Endothelial cell of umbilical vein (primary cell): ENCODE measurements around the gene TENT5C. TPM values are rescaled to one million over a fixed set of nuclear protein-coding genes. Genes with fewer than 3 reads are reported as not detected.

Source experiments
- BruUV-seq: library from RNA; stranded (reverse); fragments of 400-500 nt; replicated peaks from 2 replicates; lab custom pipeline; 2021; lab: Mats Ljungman, UMichigan
- CTCF ChIA-PET: fragments of 300-600, 350-600 bp; sonication (Branson Sonifier 250); formaldehyde crosslinking; loops from one replicate; lab custom pipeline; 2021; ENCODE audit warnings: antibody characterized with exemption, inconsistent platforms; lab: Charles Lee
- POLR2A ChIA-PET: fragments of 300-600, 350-600 bp; sonication (Branson Sonifier 250); formaldehyde crosslinking; loops from one replicate; lab custom pipeline; 2021; ENCODE audit warnings: antibody characterized with exemption, inconsistent platforms; lab: Charles Lee
- DNase-seq: peaks from one replicate; pipeline ENCODE4 v3.0.0-alpha.2; 2011; ENCODE audit warnings: low read depth, low spot score
- FAIRE-seq: peaks from 2 replicates; lab custom pipeline; 2011; peaks lifted over from hg19 to GRCh38; lab: Jason Lieb, UNC
- H2AFZ ChIP-seq: 2 replicates; pipeline ENCODE4 v1.6.0; 2012; ENCODE audit warnings: low read depth, low read length, control low read depth, inconsistent platforms
- H3K27ac ChIP-seq: 2 replicates; pipeline ENCODE4 v1.5.1; 2011; ENCODE audit warnings: low read depth, mild to moderate bottlenecking, control low read depth, low read length, moderate library complexity; ENCODE audit not compliant: insufficient read depth
- H3K27me3 ChIP-seq, 2 experiments: 2 replicates each; pipeline versions ENCODE4 v1.6.0 to v1.6.1; 2011; ENCODE audit warnings: low read length in 2 of 2, mixed read lengths in 1 of 2; ENCODE audit not compliant: control insufficient read depth in 2 of 2, insufficient read depth in 2 of 2
- H3K36me3 ChIP-seq, 2 experiments: 2 replicates in 1 of 2; 3 replicates in 1 of 2; pipeline ENCODE4 v1.5.1; 2011; ENCODE audit warnings: low read length in 2 of 2, mild to moderate bottlenecking in 1 of 2, moderate library complexity in 1 of 2; ENCODE audit not compliant: control insufficient read depth in 2 of 2, insufficient read depth in 2 of 2; ENCODE audit errors: extremely low read depth in 1 of 2
- H3K4me1 ChIP-seq: 3 replicates; pipeline ENCODE4 v1.5.1; 2011; ENCODE audit warnings: mild to moderate bottlenecking, low read length; ENCODE audit not compliant: control insufficient read depth, insufficient read depth; ENCODE audit errors: extremely low read depth
- H3K4me2 ChIP-seq: 2 replicates; pipeline ENCODE4 v1.6.1; 2011; ENCODE audit warnings: low read length, control low read depth, mixed read lengths; ENCODE audit not compliant: insufficient read depth
- H3K4me3 ChIP-seq, 3 experiments: fragments of 200-600 bp in 1 of 3; sonication (generic), shearing (Covaris generic) in 1 of 3; replicated peaks in 1 of 3; 2 replicates each; pipeline ENCODE4 v1.5.1; 2011 to 2016; ENCODE audit warnings: control low read depth in 3 of 3, low read length in 3 of 3, mild to moderate bottlenecking in 2 of 3, inconsistent platforms in 1 of 3, low read depth in 1 of 3, moderate library complexity in 1 of 3; ENCODE audit not compliant: insufficient read depth in 1 of 3
- H3K79me2 ChIP-seq: 2 replicates; pipeline ENCODE4 v1.6.0; 2012; ENCODE audit warnings: low read length, inconsistent platforms; ENCODE audit not compliant: control insufficient read depth, insufficient read depth
- H3K9ac ChIP-seq: replicated peaks from 2 replicates; pipeline ENCODE3; 2011; ENCODE audit warnings: low read length, control low read depth; ENCODE audit not compliant: insufficient read depth; ENCODE audit errors: extremely low read depth
- H3K9me1 ChIP-seq: replicated peaks from 3 replicates; pipeline ENCODE4 v1.6.0; 2011; ENCODE audit warnings: mild to moderate bottlenecking, low read length; ENCODE audit not compliant: control insufficient read depth, insufficient read depth; ENCODE audit errors: extremely low read depth
- H3K9me3 ChIP-seq: replicated peaks from 2 replicates; pipeline ENCODE4 v1.5.1; 2012; ENCODE audit warnings: low read length, inconsistent platforms; ENCODE audit not compliant: control insufficient read depth, insufficient read depth
- H4K20me1 ChIP-seq: replicated peaks from 2 replicates; pipeline ENCODE3; 2011; ENCODE audit warnings: mild to moderate bottlenecking, low read length; ENCODE audit not compliant: control insufficient read depth, insufficient read depth; ENCODE audit errors: extremely low read depth
- EZH2 ChIP-seq: IDR thresholded peaks from 2 replicates; pipeline ENCODE4 v1.6.1; 2012; ENCODE audit warnings: borderline replicate concordance, low read depth, mild to moderate bottlenecking, moderate library complexity, low read length, inconsistent platforms; ENCODE audit not compliant: severe bottlenecking
- FOS ChIP-seq: IDR thresholded peaks from 2 replicates; pipeline ENCODE4 v1.6.1; 2011; ENCODE audit warnings: mild to moderate bottlenecking, low read length, moderate library complexity, borderline replicate concordance; ENCODE audit not compliant: insufficient read depth
- GATA2 ChIP-seq: IDR thresholded peaks from 2 replicates; pipeline ENCODE4 v1.7.0; 2011; ENCODE audit warnings: low read depth, mild to moderate bottlenecking, moderate library complexity, mixed read lengths, low read length; ENCODE audit not compliant: insufficient read length, insufficient read depth
- JUN ChIP-seq: IDR thresholded peaks from 2 replicates; pipeline ENCODE4 v1.6.1; 2011; ENCODE audit warnings: borderline replicate concordance, low read depth; ENCODE audit not compliant: insufficient read length, insufficient read depth
- MYC ChIP-seq: IDR thresholded peaks from one replicate; pipeline ENCODE4 v1.6.1; 2011; ENCODE audit warnings: mild to moderate bottlenecking, low read depth, low read length
- POLR2A ChIP-seq: IDR thresholded peaks from 2 replicates; pipeline ENCODE4 v1.6.1; 2012; ENCODE audit warnings: low read depth, mild to moderate bottlenecking, control low read depth, low read length
- POLR2AphosphoS5 ChIP-seq: IDR thresholded peaks from 2 replicates; pipeline ENCODE4 v1.6.1; 2012; ENCODE audit warnings: low read depth, mild to moderate bottlenecking, control low read depth, low read length, moderate library complexity; ENCODE audit not compliant: insufficient read depth
- dilution Hi-C: fragments of 300-500 bp; cut with MboI; formaldehyde crosslinking; loops from one replicate; pipeline ENCODE4 v1.15.0; 2019; ENCODE audit warnings: low sequenced_read_pairs; ENCODE audit not compliant: extremely low pct_ligation_motif_present
- intact Hi-C: fragments of 100-400 bp; cut with micrococcal nuclease; formaldehyde crosslinking; loops from one replicate; pipeline ENCODE4 v1.10.0; 2022
- polyA plus RNA-seq, 4 experiments: library from polyadenylated mRNA; depleted of rRNA in 3 of 4; stranded (reverse) in 3 of 4; unstranded in 1 of 4; fragments of >200 nt; gene quantifications; 2 replicates each; pipeline versions ENCODE4 v1.2.1 to v1.2.3, GENCODE V29; 2011 to 2012; ENCODE audit warnings: missing spikeins in 1 of 4
- total RNA-seq: library from RNA; stranded (reverse); gene quantifications from 2 replicates; pipeline ENCODE4 v1.2.3, GENCODE V29; 2021
- TF ChIP-seq, protein P1 (sequence below): IDR thresholded peaks from 2 replicates; pipeline ENCODE4 v1.6.1; 2011; ENCODE audit not compliant: insufficient read depth, insufficient read length
- TF ChIP-seq, protein P2 (sequence below), 2 donors: IDR thresholded peaks; 1 replicate in 1 of 2; 2 replicates in 1 of 2; pipeline ENCODE4 v1.5.1; 2011; ENCODE audit warnings: low read length in 2 of 2, mild to moderate bottlenecking in 2 of 2, moderate library complexity in 2 of 2, control low read depth in 1 of 2, inconsistent platforms in 1 of 2, low read depth in 1 of 2; ENCODE audit not compliant: insufficient read depth in 1 of 2; ENCODE audit errors: extremely low read depth in 1 of 2

Gene TENT5C
- total and polyA plus RNA-seq, 2 donors (not counting 3 experiments of a cell fraction or from before 2014, with no cell fraction given): 0.06 to 0.22 TPM

DNA sequence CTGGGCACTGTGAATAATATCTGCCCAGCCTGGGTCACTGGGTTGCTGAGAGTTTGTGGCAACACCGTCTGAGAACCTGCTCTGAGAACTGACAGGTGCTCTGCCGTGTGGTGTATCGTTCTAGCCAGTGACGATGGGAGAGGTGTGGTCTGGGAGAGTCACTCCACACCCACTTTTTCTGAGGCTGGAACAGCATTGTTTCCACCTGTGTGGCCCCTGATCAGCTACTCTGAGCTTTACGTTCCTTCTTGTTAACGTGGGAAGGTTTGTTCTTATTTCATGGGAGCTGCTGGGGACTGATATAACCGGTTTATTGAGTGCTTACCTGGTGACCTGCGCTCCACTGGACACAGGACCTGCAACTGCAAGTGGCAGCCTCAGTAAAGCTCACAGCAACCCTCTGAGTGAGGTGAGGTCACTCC, 34.8 kb upstream of the TENT5C start:
- ChIA-PET POLR2A (no interaction called here), CTCF (interaction anchor here (0.7 to 1.7 kb wide), 2 partner anchors 22 to 182 kb away, joined by 3 to 7 read pairs; no protein-coding TSS in a partner anchor)
- no peaks in the 10 kb centered on the region for H3K79me2 ChIP-seq
- H3K9ac ChIP-seq: no peak overlapping the region
- dilution Hi-C loops: no loop called here
- H3K4me2 ChIP-seq: no peak overlapping the region
- no peaks in the 10 kb centered on the region for H3K9me3 ChIP-seq
- no peaks in the 10 kb centered on the region for H3K9me1 ChIP-seq
- TF ChIP-seq JUN (no peak), EZH2 (no peak), POLR2A (no peak), POLR2AphosphoS5 (no peak), FOS (no peak), MYC (no peak), GATA2 (no peak)
- TF ChIP-seq, protein P1, sequence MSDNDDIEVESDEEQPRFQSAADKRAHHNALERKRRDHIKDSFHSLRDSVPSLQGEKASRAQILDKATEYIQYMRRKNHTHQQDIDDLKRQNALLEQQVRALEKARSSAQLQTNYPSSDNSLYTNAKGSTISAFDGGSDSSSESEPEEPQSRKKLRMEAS: no peak
- TF ChIP-seq, protein P2, sequence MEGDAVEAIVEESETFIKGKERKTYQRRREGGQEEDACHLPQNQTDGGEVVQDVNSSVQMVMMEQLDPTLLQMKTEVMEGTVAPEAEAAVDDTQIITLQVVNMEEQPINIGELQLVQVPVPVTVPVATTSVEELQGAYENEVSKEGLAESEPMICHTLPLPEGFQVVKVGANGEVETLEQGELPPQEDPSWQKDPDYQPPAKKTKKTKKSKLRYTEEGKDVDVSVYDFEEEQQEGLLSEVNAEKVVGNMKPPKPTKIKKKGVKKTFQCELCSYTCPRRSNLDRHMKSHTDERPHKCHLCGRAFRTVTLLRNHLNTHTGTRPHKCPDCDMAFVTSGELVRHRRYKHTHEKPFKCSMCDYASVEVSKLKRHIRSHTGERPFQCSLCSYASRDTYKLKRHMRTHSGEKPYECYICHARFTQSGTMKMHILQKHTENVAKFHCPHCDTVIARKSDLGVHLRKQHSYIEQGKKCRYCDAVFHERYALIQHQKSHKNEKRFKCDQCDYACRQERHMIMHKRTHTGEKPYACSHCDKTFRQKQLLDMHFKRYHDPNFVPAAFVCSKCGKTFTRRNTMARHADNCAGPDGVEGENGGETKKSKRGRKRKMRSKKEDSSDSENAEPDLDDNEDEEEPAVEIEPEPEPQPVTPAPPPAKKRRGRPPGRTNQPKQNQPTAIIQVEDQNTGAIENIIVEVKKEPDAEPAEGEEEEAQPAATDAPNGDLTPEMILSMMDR (IDR thresholded peaks at IDR 0.05; ENCODE audit: extremely low read depth in 1 of 2, insufficient read depth in 1 of 2, low read depth in 1 of 2, low read length in 2 of 2): no peak
- H2AFZ ChIP-seq: no peak overlapping the region
- no peak overlapping the region for H3K4me3 ChIP-seq
- intact Hi-C loops: no loop called here
- no peaks in the 10 kb centered on the region for H3K4me1 ChIP-seq
- peaks cover 3 to 4% of the 10 kb centered on the region in 2 experiments for H3K27me3 ChIP-seq
- no peak for FAIRE-seq
- H3K36me3 ChIP-seq: no peaks in the 10 kb centered on the region
- DNase-seq: no peak
- H4K20me1 ChIP-seq: no peaks in the 10 kb centered on the region
- no peak overlapping the region for H3K27ac ChIP-seq
- no TSS peak for BruUV-seq
